ENCODE results near the gene CFH. TPM values are rescaled to one million over a fixed set of nuclear protein-coding genes. Genes with fewer than 3 reads are reported as not detected.

The CFH gene
- total RNA-seq (2012; rRNA removed) = 18.8 and 19.0 TPM in 2 replicates

GRCh38 chr1:196651637-196652215, at the start of gene CFH:
Gene CFH, plus strand, starts transcription at chr1:196652043. Its CDS starts 75 bp downstream, at chr1:196652118.
- Histone ChIP-seq H3K4me2 (ENCODE audit: low read length) (peak within 1 kb of the TSS; percentile 86), H3K27me3 (ENCODE audit: control insufficient read depth, insufficient read depth, low read length) (no peaks in the 10 kb centered on the region), H3K9ac (ENCODE audit: low read depth, low read length) (peak within 1 kb of the TSS; percentile 78)

GRCh38 chr1:196603651-196604050, 48.2 kb upstream of the CFH start:
- Histone ChIP-seq H3K4me2 (ENCODE audit: low read length) (no peak overlapping the region), H3K4me1 (ENCODE audit: control insufficient read depth, insufficient read depth, low read length) (peaks cover 2% of the 10 kb centered on the region), H3K9me3 (replicated peaks; ENCODE audit: low read length) (no peaks in the 10 kb centered on the region), H3K27me3 (ENCODE audit: control insufficient read depth, insufficient read depth, low read length) (no peaks in the 10 kb centered on the region), H3K9ac (ENCODE audit: low read depth, low read length) (no peak overlapping the region), H3K36me3 (ENCODE audit: insufficient read depth, low read length) (no peaks in the 10 kb centered on the region), H3K4me3 (ENCODE audit: low read length) (no peak overlapping the region)

More at GRCh38 chr1:196651637-196652215, at the start of gene CFH:
- H3K9me3 ChIP-seq (replicated peaks; ENCODE audit: low read length) = no peaks in the 10 kb centered on the region
- peak within 1 kb of the TSS; percentile 73 for H3K4me3 ChIP-seq (ENCODE audit: low read length)
- H3K36me3 ChIP-seq (ENCODE audit: insufficient read depth, low read length) = no peaks in the 10 kb centered on the region
- H3K4me1 ChIP-seq (ENCODE audit: control insufficient read depth, insufficient read depth, low read length) = peaks cover 13% of the 10 kb centered on the region

- no peaks in the 10 kb centered on the region for H3K27me3 ChIP-seq (ENCODE audit: control insufficient read depth, insufficient read depth, low read length)
- peaks cover 7% of the 10 kb centered on the region for H3K4me1 ChIP-seq (ENCODE audit: control insufficient read depth, insufficient read depth, low read length)
- H3K4me3 ChIP-seq (ENCODE audit: low read length) = peak overlapping the region; percentile 79
- H3K4me2 ChIP-seq (ENCODE audit: low read length) = peak overlapping the region; percentile 96
- peak overlapping the region; percentile 74 for H3K9ac ChIP-seq (ENCODE audit: low read depth, low read length)
- H3K36me3 ChIP-seq (ENCODE audit: insufficient read depth, low read length) = no peaks in the 10 kb centered on the region
- H3K9me3 ChIP-seq (replicated peaks; ENCODE audit: low read length) = no peaks in the 10 kb centered on the region
Measured at GRCh38 chr1:196607981-196608380, 43.9 kb upstream of the CFH start.

GRCh38 chr1:196608390-196609369, 43.2 kb upstream of the CFH start, which contains the start of gene KCNT2:
Gene KCNT2, minus strand, starts transcription at chr1:196608440. Its CDS starts 131 bp downstream, at chr1:196608309.
- Histone ChIP-seq H3K9me3 (replicated peaks; ENCODE audit: low read length) (no peaks in the 10 kb centered on the region), H3K4me3 (ENCODE audit: low read length) (peak within 1 kb of the TSS; percentile 79), H3K27me3 (ENCODE audit: control insufficient read depth, insufficient read depth, low read length) (no peaks in the 10 kb centered on the region), H3K36me3 (ENCODE audit: insufficient read depth, low read length) (no peaks in the 10 kb centered on the region), H3K9ac (ENCODE audit: low read depth, low read length) (peak within 1 kb of the TSS; percentile 74), H3K4me2 (ENCODE audit: low read length) (peak within 1 kb of the TSS; percentile 96), H3K4me1 (ENCODE audit: control insufficient read depth, insufficient read depth, low read length) (peaks cover 7% of the 10 kb centered on the region)

GRCh38 chr1:196609370-196609737, 42.5 kb upstream of the CFH start:
- Histone ChIP-seq H3K36me3 (ENCODE audit: insufficient read depth, low read length) (no peaks in the 10 kb centered on the region), H3K9me3 (replicated peaks; ENCODE audit: low read length) (no peaks in the 10 kb centered on the region), H3K4me3 (ENCODE audit: low read length) (peak overlapping the region; percentile 79), H3K27me3 (ENCODE audit: control insufficient read depth, insufficient read depth, low read length) (no peaks in the 10 kb centered on the region), H3K4me2 (ENCODE audit: low read length) (peak overlapping the region; percentile 96), H3K4me1 (ENCODE audit: control insufficient read depth, insufficient read depth, low read length) (peaks cover 7% of the 10 kb centered on the region), H3K9ac (ENCODE audit: low read depth, low read length) (no peak overlapping the region)

GRCh38 chr1:196611873-196612272, 40.0 kb upstream of the CFH start:
- peaks cover 7% of the 10 kb centered on the region for H3K4me1 ChIP-seq (ENCODE audit: control insufficient read depth, insufficient read depth, low read length)
- H3K4me3 ChIP-seq (ENCODE audit: low read length) = no peak overlapping the region
- H3K9me3 ChIP-seq (replicated peaks; ENCODE audit: low read length) = no peaks in the 10 kb centered on the region
- H3K27me3 ChIP-seq (ENCODE audit: control insufficient read depth, insufficient read depth, low read length) = no peaks in the 10 kb centered on the region
- no peak overlapping the region for H3K4me2 ChIP-seq (ENCODE audit: low read length)
- no peaks in the 10 kb centered on the region for H3K36me3 ChIP-seq (ENCODE audit: insufficient read depth, low read length)
- H3K9ac ChIP-seq (ENCODE audit: low read depth, low read length) = no peak overlapping the region

- H3K36me3 ChIP-seq (ENCODE audit: insufficient read depth, low read length) = no peaks in the 10 kb centered on the region
- H3K9ac ChIP-seq (ENCODE audit: low read depth, low read length) = no peak overlapping the region
- no peaks in the 10 kb centered on the region for H3K27me3 ChIP-seq (ENCODE audit: control insufficient read depth, insufficient read depth, low read length)
- no peak overlapping the region for H3K4me2 ChIP-seq (ENCODE audit: low read length)
- no peak overlapping the region for H3K4me3 ChIP-seq (ENCODE audit: low read length)
- no peaks in the 10 kb centered on the region for H3K9me3 ChIP-seq (replicated peaks; ENCODE audit: low read length)
- no peaks in the 10 kb centered on the region for H3K4me1 ChIP-seq (ENCODE audit: control insufficient read depth, insufficient read depth, low read length)
Measured at GRCh38 chr1:196619721-196620120, 32.1 kb upstream of the CFH start.

- H3K36me3 ChIP-seq (ENCODE audit: insufficient read depth, low read length) = no peaks in the 10 kb centered on the region
- H3K9ac ChIP-seq (ENCODE audit: low read depth, low read length) = no peak overlapping the region
- H3K4me3 ChIP-seq (ENCODE audit: low read length) = no peak overlapping the region
- H3K4me1 ChIP-seq (ENCODE audit: control insufficient read depth, insufficient read depth, low read length) = no peaks in the 10 kb centered on the region
- H3K27me3 ChIP-seq (ENCODE audit: control insufficient read depth, insufficient read depth, low read length) = no peaks in the 10 kb centered on the region
- no peak overlapping the region for H3K4me2 ChIP-seq (ENCODE audit: low read length)
- H3K9me3 ChIP-seq (replicated peaks; ENCODE audit: low read length) = no peaks in the 10 kb centered on the region
Measured at GRCh38 chr1:196623079-196623478, 28.8 kb upstream of the CFH start.

GRCh38 chr1:196628838-196629237, 23.0 kb upstream of the CFH start:
- H3K4me2 ChIP-seq (ENCODE audit: low read length) = no peak overlapping the region
- no peaks in the 10 kb centered on the region for H3K9me3 ChIP-seq (replicated peaks; ENCODE audit: low read length)
- H3K4me3 ChIP-seq (ENCODE audit: low read length) = no peak overlapping the region
- no peaks in the 10 kb centered on the region for H3K4me1 ChIP-seq (ENCODE audit: control insufficient read depth, insufficient read depth, low read length)
- H3K27me3 ChIP-seq (ENCODE audit: control insufficient read depth, insufficient read depth, low read length) = no peaks in the 10 kb centered on the region
- no peaks in the 10 kb centered on the region for H3K36me3 ChIP-seq (ENCODE audit: insufficient read depth, low read length)
- no peak overlapping the region for H3K9ac ChIP-seq (ENCODE audit: low read depth, low read length)

- H3K27me3 ChIP-seq (ENCODE audit: control insufficient read depth, insufficient read depth, low read length) = no peaks in the 10 kb centered on the region
- H3K4me1 ChIP-seq (ENCODE audit: control insufficient read depth, insufficient read depth, low read length) = no peaks in the 10 kb centered on the region
- H3K9ac ChIP-seq (ENCODE audit: low read depth, low read length) = no peak overlapping the region
Measured at GRCh38 chr1:196637606-196638005, 14.2 kb upstream of the CFH start.

GRCh38 chr1:196638466-196638865, 13.4 kb upstream of the CFH start:
- H3K36me3 ChIP-seq (ENCODE audit: insufficient read depth, low read length) = no peaks in the 10 kb centered on the region
- H3K4me2 ChIP-seq (ENCODE audit: low read length) = no peak overlapping the region
- no peak overlapping the region for H3K9ac ChIP-seq (ENCODE audit: low read depth, low read length)
- H3K4me1 ChIP-seq (ENCODE audit: control insufficient read depth, insufficient read depth, low read length) = no peaks in the 10 kb centered on the region
- H3K27me3 ChIP-seq (ENCODE audit: control insufficient read depth, insufficient read depth, low read length) = no peaks in the 10 kb centered on the region
- H3K9me3 ChIP-seq (replicated peaks; ENCODE audit: low read length) = no peaks in the 10 kb centered on the region
- H3K4me3 ChIP-seq (ENCODE audit: low read length) = no peak overlapping the region

More at GRCh38 chr1:196637606-196638005, 14.2 kb upstream of the CFH start:
- no peak overlapping the region for H3K4me2 ChIP-seq (ENCODE audit: low read length)
- H3K9me3 ChIP-seq (replicated peaks; ENCODE audit: low read length) = no peaks in the 10 kb centered on the region
- H3K4me3 ChIP-seq (ENCODE audit: low read length) = no peak overlapping the region
- H3K36me3 ChIP-seq (ENCODE audit: insufficient read depth, low read length) = no peaks in the 10 kb centered on the region

Measured in skeletal muscle satellite cell (primary cell).